Measurements from ENCODE around the gene SCARB2. TPM values are rescaled to one million over a fixed set of nuclear protein-coding genes. Genes with fewer than 3 reads are reported as not detected.

Gene SCARB2
- total RNA-seq, 2 experiments from 2014 or later: 34.4 to 36.0 TPM

GRCh38 chr4:76204936-76205335 lies 8.7 kb downstream of the SCARB2 start:
- Mint-ChIP-seq H3K9me3 (no peaks in the 10 kb centered on the region), H3K27me3 (no peaks in the 10 kb centered on the region), H3K4me1 (ENCODE audit: low read depth) (peaks cover 67% of the 10 kb centered on the region), H3K36me3 (ENCODE audit: low read depth) (peaks cover 12% of the 10 kb centered on the region), H3K27ac (no peak overlapping the region), H3K4me3 (no peak overlapping the region)
- no peak for TF ChIP-seq CTCF (IDR thresholded peaks at IDR 0.05)
- no peak overlapping the region for H3K27ac ChIP-seq (ENCODE audit: low read depth in 1 of 2, low read length in 2 of 2)
- peaks cover 15% of the 10 kb centered on the region for H3K4me1 ChIP-seq (ENCODE audit: insufficient read depth, low read length)
- no peaks in the 10 kb centered on the region for H3K9me3 ChIP-seq (ENCODE audit: control insufficient read depth in 1 of 2, insufficient read depth in 1 of 2, low read length in 2 of 2)
- ChIA-PET POLR2A (interaction anchor here (0.6 kb wide), 1 partner anchor 8 kb away, joined by 3 read pairs; no protein-coding TSS in a partner anchor), CTCF (no interaction called here)
- no peak overlapping the region for H3K4me3 ChIP-seq (ENCODE audit: low read length)
- ATAC-seq (ENCODE audit: poor library complexity) (no peak), DNase-seq (no peak)
- H3K27me3 ChIP-seq (ENCODE audit: control insufficient read depth in 1 of 2, insufficient read depth in 2 of 2, low read length in 2 of 2): no peaks in the 10 kb centered on the region
- H3K36me3 ChIP-seq (ENCODE audit: insufficient read depth, low read length): no peaks in the 10 kb centered on the region
- intact Hi-C loops (cut with DNase I, micrococcal nuclease): no loop called here

GRCh38 chr4:76203541-76203940 lies 10.1 kb downstream of the SCARB2 start:
- no peak for ATAC-seq (ENCODE audit: poor library complexity)
- no peaks in the 10 kb centered on the region for H3K36me3 ChIP-seq (ENCODE audit: insufficient read depth, low read length)
- H3K27me3 ChIP-seq (ENCODE audit: control insufficient read depth in 1 of 2, insufficient read depth in 2 of 2, low read length in 2 of 2): no peaks in the 10 kb centered on the region
- no peak for TF ChIP-seq CTCF (IDR thresholded peaks at IDR 0.05)
- ChIA-PET CTCF (no interaction called here), POLR2A (no interaction called here)
- Mint-ChIP-seq H3K4me1 (ENCODE audit: low read depth) (peaks cover 71% of the 10 kb centered on the region), H3K4me3 (no peak overlapping the region), H3K27me3 (no peaks in the 10 kb centered on the region), H3K27ac (no peak overlapping the region), H3K9me3 (no peaks in the 10 kb centered on the region), H3K36me3 (ENCODE audit: low read depth) (peaks cover 12% of the 10 kb centered on the region)
- H3K9me3 ChIP-seq (ENCODE audit: control insufficient read depth in 1 of 2, insufficient read depth in 1 of 2, low read length in 2 of 2): no peaks in the 10 kb centered on the region
- H3K4me1 ChIP-seq (ENCODE audit: insufficient read depth, low read length): peaks cover 18% of the 10 kb centered on the region
- H3K27ac ChIP-seq (ENCODE audit: low read depth in 1 of 2, low read length in 2 of 2): no peak overlapping the region
- no peak for DNase-seq
- intact Hi-C loops (cut with DNase I, micrococcal nuclease): no loop called here
- no peak overlapping the region for H3K4me3 ChIP-seq (ENCODE audit: low read length)

DNA sequence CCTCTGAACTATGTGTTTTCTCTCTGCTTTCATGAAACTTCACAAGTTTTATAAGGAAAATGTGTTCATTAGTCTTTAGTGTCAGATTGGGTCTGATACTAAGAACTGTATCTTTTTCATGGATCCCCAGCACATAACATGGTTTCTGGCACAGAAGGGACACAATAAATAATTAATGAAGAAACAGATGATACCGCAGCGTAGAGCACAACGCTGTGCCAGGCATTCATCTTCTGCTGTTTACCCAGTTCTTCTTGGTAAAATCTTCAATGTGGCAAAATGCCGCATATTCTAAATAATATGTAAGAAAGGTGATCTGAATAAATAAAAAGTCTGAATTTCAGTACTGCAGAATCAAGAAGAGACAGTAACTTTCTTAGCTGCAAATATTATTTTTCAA lies 12.3 kb downstream of the SCARB2 start:
- ATAC-seq (ENCODE audit: poor library complexity) (no peak), DNase-seq (no peak)
- Mint-ChIP-seq H3K27me3 (no peaks in the 10 kb centered on the region), H3K36me3 (ENCODE audit: low read depth) (peaks cover 21% of the 10 kb centered on the region), H3K27ac (peak overlapping the region; percentile 69), H3K4me1 (ENCODE audit: low read depth) (peaks cover 70% of the 10 kb centered on the region), H3K4me3 (no peak overlapping the region), H3K9me3 (no peaks in the 10 kb centered on the region)
- no peaks in the 10 kb centered on the region for H3K27me3 ChIP-seq (ENCODE audit: control insufficient read depth in 1 of 2, insufficient read depth in 2 of 2, low read length in 2 of 2)
- no peak overlapping the region for H3K27ac ChIP-seq (ENCODE audit: low read depth in 1 of 2, low read length in 2 of 2)
- ChIA-PET CTCF (no interaction called here), POLR2A (no interaction called here)
- H3K4me1 ChIP-seq (ENCODE audit: insufficient read depth, low read length): peaks cover 22% of the 10 kb centered on the region
- no peak overlapping the region for H3K4me3 ChIP-seq (ENCODE audit: low read length)
- peaks cover 4% of the 10 kb centered on the region for H3K36me3 ChIP-seq (ENCODE audit: insufficient read depth, low read length)
- no peaks in the 10 kb centered on the region for H3K9me3 ChIP-seq (ENCODE audit: control insufficient read depth in 1 of 2, insufficient read depth in 1 of 2, low read length in 2 of 2)
- TF ChIP-seq CTCF (IDR thresholded peaks at IDR 0.05): no peak
- intact Hi-C loops (cut with DNase I, micrococcal nuclease): no loop called here

All from CD4-positive, alpha-beta T cell (primary cell).